ENCODE data around the gene YEATS2. TPM values are rescaled to one million over a fixed set of nuclear protein-coding genes. Genes with fewer than 3 reads are reported as not detected.

YEATS2 gene
- total RNA-seq, 1 donor from 2014 or later, result 45.3 TPM

GRCh38 chr3:183839751-183840150, 142.2 kb downstream of the YEATS2 start:
- Mint-ChIP-seq H3K4me1 (ENCODE audit: low read depth, unreplicated experiment) (peaks cover 2% of the 10 kb centered on the region), H3K4me3 (ENCODE audit: unreplicated experiment) (no peak overlapping the region), H3K27me3 (ENCODE audit: low read depth, unreplicated experiment) (no peaks in the 10 kb centered on the region), H3K27ac (ENCODE audit: unreplicated experiment) (no peak overlapping the region), H3K9me3 (ENCODE audit: unreplicated experiment) (no peaks in the 10 kb centered on the region), H3K36me3 (ENCODE audit: low read depth, unreplicated experiment) (peaks cover 6% of the 10 kb centered on the region)
- Histone ChIP-seq H3K4me2 (ENCODE audit: low read length) (no peak overlapping the region), H3K4me1 (ENCODE audit: insufficient read depth, low read length) (peaks cover 6% of the 10 kb centered on the region), H4K20me1 (ENCODE audit: insufficient read depth, low read length) (no peaks in the 10 kb centered on the region), H3K27me3 (ENCODE audit: insufficient read depth, low read length) (no peaks in the 10 kb centered on the region), H3K9ac (ENCODE audit: low read length) (no peak overlapping the region), H3K79me2 (ENCODE audit: insufficient read depth, low read length) (no peaks in the 10 kb centered on the region), H3K36me3 (ENCODE audit: insufficient read depth, low read length) (peaks cover 25% of the 10 kb centered on the region), H2AFZ (ENCODE audit: low read depth, low read length) (no peak overlapping the region), H3K9me3 (ENCODE audit: insufficient read depth, low read depth, low read length) (no peaks in the 10 kb centered on the region), H3K4me3 (ENCODE audit: insufficient read depth, low read depth, low read length) (no peak overlapping the region), H3K27ac (ENCODE audit: low read depth, low read length) (no peak overlapping the region)
- DNase-seq (ENCODE audit: low read depth), result no peak
- TF ChIP-seq CTCF (IDR thresholded peaks at IDR 0.05; ENCODE audit: insufficient read depth, low read depth, low read length), result no peak
- TF ChIP-seq EZH2 (IDR thresholded peaks at IDR 0.05; ENCODE audit: insufficient read depth, low read length), result no peak
- no peak for FAIRE-seq

GRCh38 chr3:183844606-183845005, 147.0 kb downstream of the YEATS2 start:
- Mint-ChIP-seq H3K4me1 (ENCODE audit: low read depth, unreplicated experiment) (peaks cover 21% of the 10 kb centered on the region), H3K36me3 (ENCODE audit: low read depth, unreplicated experiment) (peaks cover 9% of the 10 kb centered on the region), H3K27me3 (ENCODE audit: low read depth, unreplicated experiment) (no peaks in the 10 kb centered on the region), H3K4me3 (ENCODE audit: unreplicated experiment) (no peak overlapping the region), H3K9me3 (ENCODE audit: unreplicated experiment) (no peaks in the 10 kb centered on the region), H3K27ac (ENCODE audit: unreplicated experiment) (peak overlapping the region; percentile 80)
- H3K27ac ChIP-seq (ENCODE audit: low read depth, low read length), result peak overlapping the region; percentile 65
- peak; percentile 73 for FAIRE-seq
- TF ChIP-seq EZH2 (IDR thresholded peaks at IDR 0.05; ENCODE audit: insufficient read depth, low read length) (no peak), CTCF (IDR thresholded peaks at IDR 0.05; ENCODE audit: insufficient read depth, low read depth, low read length) (no peak)
- peaks cover 30% of the 10 kb centered on the region for H3K36me3 ChIP-seq (ENCODE audit: insufficient read depth, low read length)
- no peaks in the 10 kb centered on the region for H3K9me3 ChIP-seq (ENCODE audit: insufficient read depth, low read depth, low read length)
- H2AFZ ChIP-seq (ENCODE audit: low read depth, low read length), result no peak overlapping the region
- no peak overlapping the region for H3K4me3 ChIP-seq (ENCODE audit: insufficient read depth, low read depth, low read length)
- H3K27me3 ChIP-seq (ENCODE audit: insufficient read depth, low read length), result no peaks in the 10 kb centered on the region
- DNase-seq (ENCODE audit: low read depth), result peak; percentile 81
- H4K20me1 ChIP-seq (ENCODE audit: insufficient read depth, low read length), result peaks cover 10% of the 10 kb centered on the region
- peaks cover 17% of the 10 kb centered on the region for H3K4me1 ChIP-seq (ENCODE audit: insufficient read depth, low read length)
- H3K4me2 ChIP-seq (ENCODE audit: low read length), result peak overlapping the region; percentile 2
- H3K9ac ChIP-seq (ENCODE audit: low read length), result no peak overlapping the region
- H3K79me2 ChIP-seq (ENCODE audit: insufficient read depth, low read length), result no peaks in the 10 kb centered on the region

GRCh38 chr3:183845090-183845489, 147.5 kb downstream of the YEATS2 start:
- no peak overlapping the region for H3K4me3 ChIP-seq (ENCODE audit: insufficient read depth, low read depth, low read length)
- peak overlapping the region; percentile 32 for H3K9ac ChIP-seq (ENCODE audit: low read length)
- DNase-seq (ENCODE audit: low read depth), result no peak
- H3K4me1 ChIP-seq (ENCODE audit: insufficient read depth, low read length), result peaks cover 17% of the 10 kb centered on the region
- peaks cover 21% of the 10 kb centered on the region for H3K4me1 Mint-ChIP-seq (ENCODE audit: low read depth, unreplicated experiment)
- peak overlapping the region; percentile 98 for H3K27ac Mint-ChIP-seq (ENCODE audit: unreplicated experiment)
- TF ChIP-seq CTCF (IDR thresholded peaks at IDR 0.05; ENCODE audit: insufficient read depth, low read depth, low read length) (no peak), EZH2 (IDR thresholded peaks at IDR 0.05; ENCODE audit: insufficient read depth, low read length) (no peak)
- H3K27me3 Mint-ChIP-seq (ENCODE audit: low read depth, unreplicated experiment), result no peaks in the 10 kb centered on the region
- H4K20me1 ChIP-seq (ENCODE audit: insufficient read depth, low read length), result peaks cover 10% of the 10 kb centered on the region
- H3K36me3 Mint-ChIP-seq (ENCODE audit: low read depth, unreplicated experiment), result peaks cover 11% of the 10 kb centered on the region
- H3K79me2 ChIP-seq (ENCODE audit: insufficient read depth, low read length), result no peaks in the 10 kb centered on the region
- peaks cover 26% of the 10 kb centered on the region for H3K36me3 ChIP-seq (ENCODE audit: insufficient read depth, low read length)
- no peaks in the 10 kb centered on the region for H3K27me3 ChIP-seq (ENCODE audit: insufficient read depth, low read length)
- H3K4me2 ChIP-seq (ENCODE audit: low read length), result peak overlapping the region; percentile 49
- H3K9me3 ChIP-seq (ENCODE audit: insufficient read depth, low read depth, low read length), result no peaks in the 10 kb centered on the region
- no peak for FAIRE-seq
- no peak overlapping the region for H2AFZ ChIP-seq (ENCODE audit: low read depth, low read length)
- peak overlapping the region; percentile 61 for H3K27ac ChIP-seq (ENCODE audit: low read depth, low read length)
- H3K4me3 Mint-ChIP-seq (ENCODE audit: unreplicated experiment), result peak overlapping the region; percentile 24
- H3K9me3 Mint-ChIP-seq (ENCODE audit: unreplicated experiment), result no peaks in the 10 kb centered on the region

Measured in astrocyte (in vitro differentiated cells and primary cell).